GM13977 (cell line): ENCODE data around the gene PROK2.

Experiments used
- DNase-seq: peaks from one replicate; pipeline ENCODE4 v3.0.0; 2012; ENCODE audit warnings: low spot score
- in situ Hi-C: fragments of 300-500 bp; cut with MboI; formaldehyde crosslinking; loops from one replicate; pipeline ENCODE4 v1.12.0; 2022; ENCODE audit warnings: low sequenced_read_pairs, low pct_unique_long_range_greater_than_20kb, mixed read lengths, inconsistent platforms; ENCODE audit not compliant: unreplicated experiment
- TF ChIP-seq, protein P1 (sequence below): IDR thresholded peaks from 2 replicates; pipeline ENCODE4 v1.5.1; 2012; ENCODE audit warnings: mild to moderate bottlenecking, control low read depth; ENCODE audit not compliant: insufficient read depth; ENCODE audit errors: extremely low read depth, missing control alignments

Gene PROK2, protein sequence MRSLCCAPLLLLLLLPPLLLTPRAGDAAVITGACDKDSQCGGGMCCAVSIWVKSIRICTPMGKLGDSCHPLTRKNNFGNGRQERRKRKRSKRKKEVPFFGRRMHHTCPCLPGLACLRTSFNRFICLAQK

DNA sequence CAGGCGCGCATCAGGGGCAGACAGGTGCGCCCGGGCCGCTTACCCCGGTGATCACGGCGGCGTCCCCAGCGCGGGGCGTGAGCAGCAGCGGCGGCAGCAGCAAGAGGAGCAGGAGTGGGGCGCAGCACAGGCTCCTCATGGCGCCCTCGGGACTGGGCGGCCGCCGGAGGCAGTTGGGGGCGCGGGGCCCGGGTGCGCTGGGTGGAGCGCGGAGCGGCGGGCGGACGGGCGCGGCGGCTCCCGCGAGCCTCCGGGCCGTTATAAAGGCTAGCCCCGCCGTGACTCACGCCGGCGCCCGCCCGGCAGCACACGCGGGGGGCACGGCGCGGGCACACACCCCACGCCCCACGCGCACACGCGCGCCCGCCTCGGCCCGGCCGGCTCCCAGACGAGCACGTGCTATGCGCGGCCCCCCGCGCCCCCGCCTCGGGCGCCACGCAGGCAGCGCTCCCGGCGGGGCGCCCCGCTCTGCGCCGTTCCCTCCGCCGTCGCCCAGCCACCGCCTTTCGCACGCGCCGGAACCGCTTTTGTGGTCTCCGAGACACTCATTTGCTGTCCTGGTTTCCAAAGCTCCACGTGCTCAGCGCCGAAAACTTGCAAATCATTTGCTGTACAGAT is at the start of gene PROK2:
Gene PROK2 (minus strand): TSS at position 235 of the 618 bp plus-strand sequence. CDS start 96 bp downstream, at position 139.
- in situ Hi-C loops = no loop called here
- TF ChIP-seq, protein P1, sequence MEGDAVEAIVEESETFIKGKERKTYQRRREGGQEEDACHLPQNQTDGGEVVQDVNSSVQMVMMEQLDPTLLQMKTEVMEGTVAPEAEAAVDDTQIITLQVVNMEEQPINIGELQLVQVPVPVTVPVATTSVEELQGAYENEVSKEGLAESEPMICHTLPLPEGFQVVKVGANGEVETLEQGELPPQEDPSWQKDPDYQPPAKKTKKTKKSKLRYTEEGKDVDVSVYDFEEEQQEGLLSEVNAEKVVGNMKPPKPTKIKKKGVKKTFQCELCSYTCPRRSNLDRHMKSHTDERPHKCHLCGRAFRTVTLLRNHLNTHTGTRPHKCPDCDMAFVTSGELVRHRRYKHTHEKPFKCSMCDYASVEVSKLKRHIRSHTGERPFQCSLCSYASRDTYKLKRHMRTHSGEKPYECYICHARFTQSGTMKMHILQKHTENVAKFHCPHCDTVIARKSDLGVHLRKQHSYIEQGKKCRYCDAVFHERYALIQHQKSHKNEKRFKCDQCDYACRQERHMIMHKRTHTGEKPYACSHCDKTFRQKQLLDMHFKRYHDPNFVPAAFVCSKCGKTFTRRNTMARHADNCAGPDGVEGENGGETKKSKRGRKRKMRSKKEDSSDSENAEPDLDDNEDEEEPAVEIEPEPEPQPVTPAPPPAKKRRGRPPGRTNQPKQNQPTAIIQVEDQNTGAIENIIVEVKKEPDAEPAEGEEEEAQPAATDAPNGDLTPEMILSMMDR = no peak
- peak; percentile 24 for DNase-seq

DNA sequence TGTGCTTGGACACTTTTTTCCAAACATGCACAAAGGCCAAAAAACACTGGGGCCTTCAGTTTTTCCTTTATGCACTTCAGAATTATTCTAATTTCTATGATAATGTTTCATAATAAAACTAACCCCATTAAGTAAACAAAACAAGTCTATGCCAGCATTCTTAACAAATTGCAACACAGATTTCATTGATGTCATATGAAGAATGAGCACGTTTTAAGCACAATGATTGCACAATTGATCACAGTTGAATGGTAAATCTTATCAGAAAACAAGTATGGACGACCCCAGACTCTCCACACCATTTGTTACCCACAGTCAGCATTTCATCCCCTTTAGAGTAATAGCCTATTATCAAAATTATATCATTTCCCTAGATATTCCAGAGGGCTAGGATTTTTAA is 46.7 kb upstream of the PROK2 start:
- in situ Hi-C loops = no loop called here
- DNase-seq = no peak
- TF ChIP-seq, protein P1 = no peak

DNA sequence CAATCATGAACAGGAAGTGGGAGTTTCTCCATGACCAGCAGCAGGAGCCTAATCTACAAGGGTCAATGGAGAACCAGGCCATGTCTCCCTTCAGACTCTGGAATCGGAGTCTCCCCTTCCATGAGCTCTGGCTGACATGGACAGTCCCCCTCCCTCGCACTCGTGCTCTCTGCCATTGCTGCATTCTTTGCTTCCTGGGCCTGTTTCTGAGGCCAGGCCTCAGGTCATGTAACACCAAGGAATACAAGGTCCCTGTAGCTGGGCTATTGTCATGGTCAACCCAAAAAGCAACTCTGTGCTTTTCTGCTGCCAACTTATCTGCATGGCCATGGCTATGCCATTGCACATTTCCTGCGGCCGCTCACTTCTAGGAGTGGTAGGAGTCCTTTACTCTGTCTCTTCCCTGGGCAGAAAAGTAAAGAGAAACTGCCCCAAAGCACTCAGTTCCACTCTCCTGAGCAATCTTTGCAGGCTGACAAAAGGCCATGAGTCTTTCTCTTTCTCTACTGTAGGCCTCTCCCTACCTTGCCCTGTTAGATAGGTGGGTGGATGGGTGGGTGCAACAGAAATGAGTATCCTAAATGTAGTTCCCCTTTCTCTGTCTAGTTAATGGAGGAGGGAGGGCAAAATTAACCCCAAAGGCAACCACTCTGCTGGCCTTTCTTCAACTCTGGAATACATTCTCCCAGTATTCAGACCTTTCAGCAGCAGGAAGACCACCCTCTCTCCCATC is 40.8 kb upstream of the PROK2 start:
- TF ChIP-seq, protein P1 = no peak
- DNase-seq = no peak
- in situ Hi-C loops = no loop called here

DNA sequence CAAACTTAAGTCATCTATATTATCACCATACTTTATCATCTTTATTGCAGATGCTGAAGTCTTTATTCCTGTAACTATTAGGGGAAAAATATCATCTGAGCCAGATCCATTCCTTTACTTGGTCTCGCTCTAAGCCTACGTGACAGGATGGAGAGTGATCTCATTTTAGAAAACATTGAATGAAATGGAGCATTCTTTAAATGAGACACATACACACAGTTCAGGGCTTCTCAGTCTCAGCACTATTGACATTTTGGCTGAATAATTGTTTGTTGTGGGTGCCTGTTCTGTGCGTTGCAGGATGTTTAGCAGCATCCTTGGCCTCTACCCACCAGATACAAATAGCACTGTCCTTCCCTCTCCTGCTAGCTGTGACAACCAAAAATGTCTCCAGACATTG is 36.2 kb upstream of the PROK2 start:
- no peak for DNase-seq
- TF ChIP-seq, protein P1 = no peak
- in situ Hi-C loops = no loop called here

DNA sequence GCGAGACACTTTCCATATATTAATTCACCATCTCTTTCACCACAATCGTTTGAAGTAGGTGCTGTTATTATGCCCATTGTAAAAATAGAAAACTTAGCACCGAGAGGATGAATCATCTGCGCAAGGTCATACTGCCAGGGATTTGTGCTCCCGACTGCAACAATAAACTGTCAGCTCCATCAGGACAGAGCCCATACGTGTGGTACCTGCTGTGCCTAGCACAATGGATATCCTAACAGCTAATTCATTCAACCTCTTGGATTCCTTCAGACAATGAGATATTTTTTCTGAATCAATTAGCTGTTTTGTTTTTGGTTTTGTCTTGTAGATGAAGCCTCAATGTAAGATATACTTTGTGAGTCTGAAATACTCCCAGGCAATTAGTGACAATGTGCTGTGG is 32.3 kb upstream of the PROK2 start:
- in situ Hi-C loops = no loop called here
- no peak for DNase-seq
- TF ChIP-seq, protein P1 = no peak

DNA sequence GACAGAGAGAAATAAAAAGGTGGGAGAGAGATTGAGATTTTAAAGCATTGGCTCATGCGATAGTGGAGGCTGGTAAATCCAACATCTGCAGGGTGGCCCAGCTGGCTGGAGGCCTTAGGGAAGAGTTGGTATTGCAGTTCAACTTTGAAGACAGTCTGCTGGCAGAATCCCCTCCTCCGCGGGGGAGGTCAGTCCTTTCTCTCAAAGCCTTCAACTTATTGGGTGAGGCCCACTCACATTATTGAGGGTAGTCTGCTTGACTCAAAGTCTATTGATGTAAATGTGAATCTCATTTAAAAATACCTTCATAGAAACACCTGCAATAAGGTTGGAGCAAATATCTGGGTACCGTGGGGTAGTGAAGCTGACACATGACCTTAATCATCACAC is 31.8 kb upstream of the PROK2 start:
- TF ChIP-seq, protein P1 = no peak

More for the DNA sequence above, 31.8 kb upstream of the PROK2 start:
- in situ Hi-C loops = no loop called here
- no peak for DNase-seq
